PC-3 (cell line): ENCODE results near the gene ATOH8. TPM values are rescaled to one million over a fixed set of nuclear protein-coding genes. Genes with fewer than 3 reads are reported as not detected.

Experiments used
- ATAC-seq: fragments of 200-7000 bp; cut with Tn5 transposase; 2 replicates; pipeline ENCODE4 v1.9.1; 2020; ENCODE audit warnings: mild to moderate bottlenecking, moderate library complexity
- BruUV-seq: library from RNA; stranded (reverse); fragments of 400-500 nt; replicated peaks from 2 replicates; lab custom pipeline; 2021; lab: Mats Ljungman, UMichigan
- CTCF ChIA-PET: fragments of 300-600 bp; sonication (Branson Sonifier 250); formaldehyde crosslinking; loops from one replicate; lab custom pipeline; 2022; ENCODE audit warnings: antibody characterized with exemption; lab: Charles Lee
- POLR2A ChIA-PET: fragments of 300-600 bp; sonication (Branson Sonifier 250); formaldehyde crosslinking; loops from one replicate; lab custom pipeline; 2022; ENCODE audit warnings: antibody characterized with exemption; ENCODE audit not compliant: unreplicated experiment; lab: Charles Lee
- DNase-seq: peaks from one replicate; pipeline ENCODE4 v3.0.0-alpha.2; 2015
- H2AFZ ChIP-seq: fragments of 300-600 bp; sonication (generic); 2 replicates; pipeline ENCODE4 v1.6.0; 2016; ENCODE audit warnings: antibody characterized with exemption, low read length
- H3F3A ChIP-seq: fragments of 300-600 bp; sonication (generic); one replicate; pipeline ENCODE4 v1.6.0; 2017; ENCODE audit warnings: antibody characterized with exemption, low read length, control low read depth, mild to moderate bottlenecking; ENCODE audit not compliant: unreplicated experiment
- H3K27ac ChIP-seq: fragments of 300-600 bp; sonication (generic); 2 replicates; pipeline ENCODE4 v1.5.1; 2016; ENCODE audit warnings: mild to moderate bottlenecking, low read length
- H3K27me3 ChIP-seq: fragments of 300-600 bp; sonication (generic); 2 replicates; pipeline ENCODE4 v1.6.1; 2016; ENCODE audit warnings: low read length, mixed read lengths
- H3K36me3 ChIP-seq: fragments of 300-600 bp; sonication (generic); 2 replicates; pipeline ENCODE4 v1.6.1; 2016; ENCODE audit warnings: low read depth, mixed run types, low read length, mixed read lengths
- H3K4me1 ChIP-seq: fragments of 300-600 bp; sonication (generic); 2 replicates; pipeline ENCODE4 v1.5.1; 2016; ENCODE audit warnings: low read length; ENCODE audit not compliant: insufficient read depth
- H3K4me2 ChIP-seq: fragments of 300-600 bp; sonication (generic); 2 replicates; pipeline ENCODE4 v1.6.0; 2016; ENCODE audit warnings: low read length
- H3K4me3 ChIP-seq: fragments of 300-600 bp; sonication (generic); 2 replicates; pipeline ENCODE4 v1.5.1; 2016; ENCODE audit warnings: mild to moderate bottlenecking, low read length, mixed read lengths
- H3K79me2 ChIP-seq: fragments of 300-600 bp; sonication (generic); 2 replicates; pipeline ENCODE4 v1.6.1; 2017; ENCODE audit warnings: low read length, mixed read lengths
- H3K9ac ChIP-seq: fragments of 300-600 bp; sonication (generic); 2 replicates; pipeline ENCODE4 v1.6.0; 2016; ENCODE audit warnings: mild to moderate bottlenecking, low read length
- H3K9me2 ChIP-seq: fragments of 300-600 bp; sonication (generic); replicated peaks from 2 replicates; pipeline ENCODE4 v1.6.1; 2016; ENCODE audit warnings: mixed run types, low read length, mixed read lengths
- H3K9me3 ChIP-seq: fragments of 300-600 bp; sonication (generic); 2 replicates; pipeline ENCODE4 v1.6.1; 2016; ENCODE audit warnings: low read length, mixed read lengths
- H4K20me1 ChIP-seq: fragments of 300-600 bp; sonication (generic); 2 replicates; pipeline ENCODE4 v1.6.1; 2016; ENCODE audit warnings: low read length, mixed read lengths
- CTCF ChIP-seq: fragments of 300-600 bp; sonication (generic); conservative IDR thresholded peaks from 2 replicates; pipeline ENCODE4 v1.5.1; 2017; ENCODE audit warnings: antibody characterized with exemption, low read depth, mild to moderate bottlenecking, low read length
- EZH2 ChIP-seq: fragments of 300-600 bp; sonication (generic); IDR thresholded peaks from one replicate; pipeline ENCODE4 v1.6.1; 2017; ENCODE audit warnings: antibody characterized with exemption, mild to moderate bottlenecking, low read length; ENCODE audit not compliant: unreplicated experiment
- EZH2phosphoT487 ChIP-seq: fragments of 300-600 bp; sonication (generic); IDR thresholded peaks from 2 replicates; pipeline ENCODE4 v1.6.1; 2018; ENCODE audit warnings: mild to moderate bottlenecking, antibody characterized with exemption, low read length, borderline replicate concordance
- intact Hi-C: fragments of 100-400 bp; cut with micrococcal nuclease; formaldehyde crosslinking; loops from 2 replicates; pipeline ENCODE4 v1.9.0; 2023
- total RNA-seq: library from RNA; depleted of rRNA; stranded (reverse); fragments of >200 nt; gene quantifications from 2 replicates; pipeline ENCODE4 v1.2.3, GENCODE V29; 2014

The ATOH8 gene
- total RNA-seq, 1 experiment from 2014 or later = 0.04 TPM

GRCh38 chr2:85734942-85735608, 18.7 kb upstream of the ATOH8 start:
- no peaks in the 10 kb centered on the region for H4K20me1 ChIP-seq
- H3K4me2 ChIP-seq = no peak overlapping the region
- no peaks in the 10 kb centered on the region for H3K9me2 ChIP-seq
- no peak overlapping the region for H3K9ac ChIP-seq
- ATAC-seq = peak; percentile 51
- no peak overlapping the region for H2AFZ ChIP-seq
- ChIA-PET POLR2A (no interaction called here), CTCF (no interaction called here)
- peak; percentile 29 for DNase-seq
- no TSS peak for BruUV-seq
- H3K4me3 ChIP-seq = no peak overlapping the region
- no peaks in the 10 kb centered on the region for H3K79me2 ChIP-seq
- intact Hi-C loops = no loop called here
- no peak overlapping the region for H3K27ac ChIP-seq
- no peaks in the 10 kb centered on the region for H3F3A ChIP-seq
- no peaks in the 10 kb centered on the region for H3K27me3 ChIP-seq
- H3K4me1 ChIP-seq = no peaks in the 10 kb centered on the region
- no peaks in the 10 kb centered on the region for H3K36me3 ChIP-seq
- TF ChIP-seq EZH2 (no peak), CTCF (no peak), EZH2phosphoT487 (no peak)
- no peaks in the 10 kb centered on the region for H3K9me3 ChIP-seq

- Histone ChIP-seq H3K27ac (no peak overlapping the region), H4K20me1 (no peaks in the 10 kb centered on the region), H3K4me1 (no peaks in the 10 kb centered on the region), H3K4me2 (no peak overlapping the region), H3K9me2 (no peaks in the 10 kb centered on the region), H3F3A (no peaks in the 10 kb centered on the region), H3K36me3 (no peaks in the 10 kb centered on the region), H3K9ac (no peak overlapping the region), H3K9me3 (no peaks in the 10 kb centered on the region), H3K79me2 (no peaks in the 10 kb centered on the region), H3K4me3 (no peak overlapping the region), H2AFZ (no peak overlapping the region), H3K27me3 (no peaks in the 10 kb centered on the region)
- intact Hi-C loops = no loop called here
- ChIA-PET CTCF (no interaction called here), POLR2A (no interaction called here)
- no peak for TF ChIP-seq EZH2
- TF ChIP-seq CTCF = no peak
- TF ChIP-seq EZH2phosphoT487 = no peak
- ATAC-seq (no peak), DNase-seq (no peak)
- BruUV-seq = no TSS peak
These were observed 18.1 kb upstream of the ATOH8 start for GRCh38 chr2:85735691-85736090.

GRCh38 chr2:85736456-85737355, 17.1 kb upstream of the ATOH8 start:
- H3K27ac ChIP-seq = no peak overlapping the region
- H3K4me3 ChIP-seq = no peak overlapping the region
- no peaks in the 10 kb centered on the region for H3F3A ChIP-seq
- BruUV-seq = no TSS peak
- ATAC-seq (no peak), DNase-seq (no peak)
- H3K36me3 ChIP-seq = no peaks in the 10 kb centered on the region
- H3K4me1 ChIP-seq = peaks cover 4% of the 10 kb centered on the region
- POLR2A ChIA-PET = no interaction called here
- no peaks in the 10 kb centered on the region for H3K79me2 ChIP-seq
- no peaks in the 10 kb centered on the region for H3K27me3 ChIP-seq
- intact Hi-C loops = no loop called here
- no peaks in the 10 kb centered on the region for H3K9me2 ChIP-seq
- CTCF ChIA-PET = no interaction called here
- H3K9me3 ChIP-seq = no peaks in the 10 kb centered on the region
- TF ChIP-seq CTCF (no peak), EZH2 (no peak), EZH2phosphoT487 (no peak)
- no peaks in the 10 kb centered on the region for H4K20me1 ChIP-seq
- no peak overlapping the region for H3K4me2 ChIP-seq
- no peak overlapping the region for H3K9ac ChIP-seq
- no peak overlapping the region for H2AFZ ChIP-seq
